ENCODE measurements around the gene RNFT2. TPM values are rescaled to one million over a fixed set of nuclear protein-coding genes. Genes with fewer than 3 reads are reported as not detected.

The RNFT2 gene
- total RNA-seq, 1 experiment from 2014 or later, result 12.6 TPM

- TF ChIP-seq CTCF (conservative IDR thresholded peaks at IDR 0.05; ENCODE audit: low read depth, low read length) (no peak), EZH2phosphoT487 (IDR thresholded peaks at IDR 0.05; ENCODE audit: borderline replicate concordance, low read length) (no peak), EZH2 (IDR thresholded peaks at IDR 0.05; ENCODE audit: low read length, unreplicated experiment) (no peak)
- ChIA-PET CTCF (no interaction called here), POLR2A (ENCODE audit: unreplicated experiment) (no interaction called here)
- H3K27ac ChIP-seq (ENCODE audit: low read length), result no peak overlapping the region
- H4K20me1 ChIP-seq (ENCODE audit: low read length), result no peaks in the 10 kb centered on the region
- no peaks in the 10 kb centered on the region for H3K36me3 ChIP-seq (ENCODE audit: low read depth, low read length)
- peaks cover 19% of the 10 kb centered on the region for H3K4me1 ChIP-seq (ENCODE audit: insufficient read depth, low read length)
- H3K27me3 ChIP-seq (ENCODE audit: low read length), result no peaks in the 10 kb centered on the region
- ATAC-seq (no peak), DNase-seq (no peak)
- H2AFZ ChIP-seq (ENCODE audit: low read length), result no peak overlapping the region
- H3K4me2 ChIP-seq (ENCODE audit: low read length), result no peak overlapping the region
- BruUV-seq (replicated peaks), result no TSS peak
- no peak overlapping the region for H3K9ac ChIP-seq (ENCODE audit: low read length)
- no peaks in the 10 kb centered on the region for H3K9me2 ChIP-seq (replicated peaks; ENCODE audit: low read length)
- H3F3A ChIP-seq (ENCODE audit: low read length, unreplicated experiment), result no peaks in the 10 kb centered on the region
- no peak overlapping the region for H3K4me3 ChIP-seq (ENCODE audit: low read length)
- no peaks in the 10 kb centered on the region for H3K9me3 ChIP-seq (ENCODE audit: low read length)
- intact Hi-C loops (cut with micrococcal nuclease), result loop anchor here (10.0 kb wide), 1 partner anchor 835 kb away; no protein-coding TSS in a partner anchor
- H3K79me2 ChIP-seq (ENCODE audit: low read length), result no peaks in the 10 kb centered on the region
These were observed 38.0 kb upstream of the RNFT2 start for GRCh38 chr12:116700066-116700465.

- intact Hi-C loops (cut with micrococcal nuclease), result loop anchor here (10.0 kb wide), 1 partner anchor 837 kb away; no protein-coding TSS in a partner anchor
- Histone ChIP-seq H2AFZ (ENCODE audit: low read length) (no peak overlapping the region), H3K36me3 (ENCODE audit: low read depth, low read length) (no peaks in the 10 kb centered on the region), H3K9me2 (replicated peaks; ENCODE audit: low read length) (no peaks in the 10 kb centered on the region), H3K4me1 (ENCODE audit: insufficient read depth, low read length) (peaks cover 19% of the 10 kb centered on the region), H3K4me2 (ENCODE audit: low read length) (no peak overlapping the region), H3K9me3 (ENCODE audit: low read length) (no peaks in the 10 kb centered on the region), H3K4me3 (ENCODE audit: low read length) (no peak overlapping the region), H3F3A (ENCODE audit: low read length, unreplicated experiment) (no peaks in the 10 kb centered on the region), H3K27me3 (ENCODE audit: low read length) (no peaks in the 10 kb centered on the region), H3K9ac (ENCODE audit: low read length) (no peak overlapping the region), H3K79me2 (ENCODE audit: low read length) (no peaks in the 10 kb centered on the region), H3K27ac (ENCODE audit: low read length) (no peak overlapping the region), H4K20me1 (ENCODE audit: low read length) (no peaks in the 10 kb centered on the region)
- no peak for DNase-seq
- ATAC-seq, result no peak
- TF ChIP-seq EZH2 (IDR thresholded peaks at IDR 0.05; ENCODE audit: low read length, unreplicated experiment) (no peak), EZH2phosphoT487 (IDR thresholded peaks at IDR 0.05; ENCODE audit: borderline replicate concordance, low read length) (no peak)
- BruUV-seq (replicated peaks), result no TSS peak
- ChIA-PET CTCF (no interaction called here), POLR2A (ENCODE audit: unreplicated experiment) (no interaction called here)
These were observed 36.7 kb upstream of the RNFT2 start for GRCh38 chr12:116701432-116701831.

DNA sequence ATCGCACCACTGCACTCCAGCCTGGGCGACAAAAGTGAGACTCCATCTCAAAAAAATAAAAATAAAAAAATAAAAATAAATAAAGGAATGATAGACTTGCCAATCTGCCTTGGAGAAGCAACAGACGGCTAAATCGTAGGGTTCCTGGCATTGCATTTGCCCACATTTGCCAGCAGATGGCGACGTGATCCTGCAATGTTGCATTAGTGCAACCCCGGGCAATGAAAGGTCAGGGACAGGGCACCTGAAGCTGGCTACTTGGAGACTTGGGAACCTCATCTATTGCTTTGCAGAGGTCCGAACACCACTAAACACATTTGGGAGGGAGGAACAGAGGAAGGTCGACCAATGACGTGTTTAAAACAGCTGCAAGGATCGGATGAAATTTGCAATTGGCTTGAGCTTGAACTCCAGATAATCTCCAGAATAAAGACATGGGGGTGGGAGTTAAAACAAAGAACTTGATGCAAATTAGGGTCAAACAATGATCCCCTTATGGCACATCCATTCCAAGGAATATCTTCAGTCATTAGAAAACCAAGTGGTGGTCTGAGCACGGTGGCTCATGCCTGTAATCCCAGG is 34.8 kb upstream of the RNFT2 start:
- H4K20me1 ChIP-seq (ENCODE audit: low read length), result no peaks in the 10 kb centered on the region
- H3K36me3 ChIP-seq (ENCODE audit: low read depth, low read length), result no peaks in the 10 kb centered on the region
- no peak overlapping the region for H3K9ac ChIP-seq (ENCODE audit: low read length)
- no peaks in the 10 kb centered on the region for H3F3A ChIP-seq (ENCODE audit: low read length, unreplicated experiment)
- peak; percentile 88 for DNase-seq
- peaks cover 7% of the 10 kb centered on the region for H3K4me1 ChIP-seq (ENCODE audit: insufficient read depth, low read length)
- H3K9me3 ChIP-seq (ENCODE audit: low read length), result no peaks in the 10 kb centered on the region
- ChIA-PET CTCF (interaction anchor here (0.7 to 1.4 kb wide), 5 partner anchors 15 to 252 kb away, joined by 3 to 8 read pairs (median 4); no protein-coding TSS in a partner anchor), POLR2A (ENCODE audit: unreplicated experiment) (no interaction called here)
- H3K27me3 ChIP-seq (ENCODE audit: low read length), result no peaks in the 10 kb centered on the region
- ATAC-seq, result peak; percentile 91
- no TSS peak for BruUV-seq (replicated peaks)
- no peaks in the 10 kb centered on the region for H3K9me2 ChIP-seq (replicated peaks; ENCODE audit: low read length)
- no peaks in the 10 kb centered on the region for H3K79me2 ChIP-seq (ENCODE audit: low read length)
- TF ChIP-seq EZH2 (IDR thresholded peaks at IDR 0.05; ENCODE audit: low read length, unreplicated experiment) (no peak), EZH2phosphoT487 (IDR thresholded peaks at IDR 0.05; ENCODE audit: borderline replicate concordance, low read length) (no peak), CTCF (conservative IDR thresholded peaks at IDR 0.05; ENCODE audit: low read depth, low read length) (peak; percentile 91)
- H3K4me3 ChIP-seq (ENCODE audit: low read length), result no peak overlapping the region
- intact Hi-C loops (cut with micrococcal nuclease), result loop anchor here (1.0 to 10.0 kb wide), 4 partner anchors 179 to 839 kb away; no protein-coding TSS in a partner anchor
- H3K27ac ChIP-seq (ENCODE audit: low read length), result no peak overlapping the region
- H2AFZ ChIP-seq (ENCODE audit: low read length), result no peak overlapping the region
- no peak overlapping the region for H3K4me2 ChIP-seq (ENCODE audit: low read length)

Data from PC-3 (cell line).